Measurements from ENCODE around the gene GPC5. TPM values are rescaled to one million over a fixed set of nuclear protein-coding genes. Genes with fewer than 3 reads are reported as not detected.

Gene GPC5
- total RNA-seq, 1 donor from 2014 or later, result 2.5 TPM

GRCh38 chr13:92017737-92018136, 619.3 kb downstream of the GPC5 start:
- Mint-ChIP-seq H3K9me3 (peaks cover 13% of the 10 kb centered on the region), H3K4me1 (no peaks in the 10 kb centered on the region), H3K27ac (no peak overlapping the region), H3K4me3 (no peak overlapping the region), H3K27me3 (ENCODE audit: low read depth) (peaks cover 22% of the 10 kb centered on the region), H3K36me3 (no peaks in the 10 kb centered on the region)
- no peak for DNase-seq (ENCODE audit: low spot score in 2 of 2, unreplicated experiment in 2 of 2)
- TF ChIP-seq, protein P1, sequence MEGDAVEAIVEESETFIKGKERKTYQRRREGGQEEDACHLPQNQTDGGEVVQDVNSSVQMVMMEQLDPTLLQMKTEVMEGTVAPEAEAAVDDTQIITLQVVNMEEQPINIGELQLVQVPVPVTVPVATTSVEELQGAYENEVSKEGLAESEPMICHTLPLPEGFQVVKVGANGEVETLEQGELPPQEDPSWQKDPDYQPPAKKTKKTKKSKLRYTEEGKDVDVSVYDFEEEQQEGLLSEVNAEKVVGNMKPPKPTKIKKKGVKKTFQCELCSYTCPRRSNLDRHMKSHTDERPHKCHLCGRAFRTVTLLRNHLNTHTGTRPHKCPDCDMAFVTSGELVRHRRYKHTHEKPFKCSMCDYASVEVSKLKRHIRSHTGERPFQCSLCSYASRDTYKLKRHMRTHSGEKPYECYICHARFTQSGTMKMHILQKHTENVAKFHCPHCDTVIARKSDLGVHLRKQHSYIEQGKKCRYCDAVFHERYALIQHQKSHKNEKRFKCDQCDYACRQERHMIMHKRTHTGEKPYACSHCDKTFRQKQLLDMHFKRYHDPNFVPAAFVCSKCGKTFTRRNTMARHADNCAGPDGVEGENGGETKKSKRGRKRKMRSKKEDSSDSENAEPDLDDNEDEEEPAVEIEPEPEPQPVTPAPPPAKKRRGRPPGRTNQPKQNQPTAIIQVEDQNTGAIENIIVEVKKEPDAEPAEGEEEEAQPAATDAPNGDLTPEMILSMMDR (IDR thresholded peaks at IDR 0.05; ENCODE audit: unreplicated experiment), result no peak

GRCh38 chr13:92028695-92029094, 630.3 kb downstream of the GPC5 start:
- TF ChIP-seq, protein P1 (IDR thresholded peaks at IDR 0.05; ENCODE audit: unreplicated experiment), result no peak
- DNase-seq (ENCODE audit: low spot score in 2 of 2, unreplicated experiment in 2 of 2), result no peak
- Mint-ChIP-seq H3K36me3 (peaks cover 1% of the 10 kb centered on the region), H3K27me3 (ENCODE audit: low read depth) (no peaks in the 10 kb centered on the region), H3K4me1 (peaks cover 27% of the 10 kb centered on the region), H3K27ac (no peak overlapping the region), H3K9me3 (peaks cover 20% of the 10 kb centered on the region), H3K4me3 (no peak overlapping the region)

DNA sequence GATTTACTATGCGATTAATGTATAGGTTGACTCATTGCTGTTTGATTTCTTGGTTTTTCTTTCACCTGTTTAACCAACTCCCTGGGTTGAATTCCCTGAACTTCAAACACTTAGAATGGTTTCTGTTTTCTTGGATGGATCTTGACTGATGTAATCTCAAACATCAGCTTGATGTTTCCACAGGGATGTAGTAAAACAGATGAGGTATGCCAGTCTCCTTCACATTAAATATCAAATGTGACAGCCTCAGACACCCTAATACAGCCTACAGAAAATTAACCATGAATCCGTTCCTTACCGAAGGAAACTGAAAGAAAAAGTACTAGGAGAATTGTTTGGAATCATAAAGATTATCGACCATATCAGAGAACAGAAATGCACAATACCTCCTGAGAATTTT, 631.2 kb downstream of the GPC5 start:
- no peak for DNase-seq (ENCODE audit: low spot score in 2 of 2, unreplicated experiment in 2 of 2)
- H3K36me3 Mint-ChIP-seq, result peaks cover 1% of the 10 kb centered on the region
- peaks cover 24% of the 10 kb centered on the region for H3K4me1 Mint-ChIP-seq
- H3K27ac Mint-ChIP-seq, result no peak overlapping the region
- H3K9me3 Mint-ChIP-seq, result peaks cover 15% of the 10 kb centered on the region
- no peaks in the 10 kb centered on the region for H3K27me3 Mint-ChIP-seq (ENCODE audit: low read depth)
- TF ChIP-seq, protein P1 (IDR thresholded peaks at IDR 0.05; ENCODE audit: unreplicated experiment), result no peak
- H3K4me3 Mint-ChIP-seq, result no peak overlapping the region

- Mint-ChIP-seq H3K36me3 (no peaks in the 10 kb centered on the region), H3K4me1 (peaks cover 13% of the 10 kb centered on the region), H3K27me3 (ENCODE audit: low read depth) (no peaks in the 10 kb centered on the region), H3K9me3 (peaks cover 4% of the 10 kb centered on the region), H3K27ac (no peak overlapping the region), H3K4me3 (no peak overlapping the region)
- TF ChIP-seq, protein P1 (IDR thresholded peaks at IDR 0.05; ENCODE audit: unreplicated experiment), result no peak
- no peak for DNase-seq (ENCODE audit: low spot score in 2 of 2, unreplicated experiment in 2 of 2)
These were observed 640.5 kb downstream of the GPC5 start for GRCh38 chr13:92038905-92039304.

- no peak for DNase-seq (ENCODE audit: low spot score in 2 of 2, unreplicated experiment in 2 of 2)
- H3K36me3 Mint-ChIP-seq, result no peaks in the 10 kb centered on the region
- H3K4me1 Mint-ChIP-seq, result peaks cover 8% of the 10 kb centered on the region
- peaks cover 4% of the 10 kb centered on the region for H3K9me3 Mint-ChIP-seq
- no peak overlapping the region for H3K4me3 Mint-ChIP-seq
- H3K27ac Mint-ChIP-seq, result peak overlapping the region; percentile 37
- TF ChIP-seq, protein P1 (IDR thresholded peaks at IDR 0.05; ENCODE audit: unreplicated experiment), result no peak
- peaks cover 7% of the 10 kb centered on the region for H3K27me3 Mint-ChIP-seq (ENCODE audit: low read depth)
These were observed 644.1 kb downstream of the GPC5 start for GRCh38 chr13:92042522-92042921.

DNA sequence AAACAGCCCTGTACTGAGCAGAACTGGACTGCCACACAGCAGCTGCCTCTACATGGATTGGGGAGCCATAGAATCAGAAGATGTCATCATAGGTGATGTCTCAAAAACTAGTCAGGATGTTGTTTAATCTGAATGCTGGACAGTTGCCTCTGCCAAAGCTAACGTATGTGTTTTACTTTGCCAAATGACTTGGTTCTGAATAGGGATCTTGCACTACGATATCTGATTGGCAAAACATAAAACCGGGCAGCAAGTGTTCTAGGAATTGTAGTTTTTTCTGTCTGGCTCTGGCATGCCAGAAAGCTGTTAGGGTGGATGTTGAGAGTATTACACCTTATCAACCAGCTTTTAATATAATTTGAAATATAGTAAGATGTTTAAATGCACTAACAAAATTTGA, 645.9 kb downstream of the GPC5 start:
- peaks cover 7% of the 10 kb centered on the region for H3K27me3 Mint-ChIP-seq (ENCODE audit: low read depth)
- DNase-seq (ENCODE audit: low spot score in 2 of 2, unreplicated experiment in 2 of 2), result no peak
- TF ChIP-seq, protein P1 (IDR thresholded peaks at IDR 0.05; ENCODE audit: unreplicated experiment), result no peak
- peaks cover 8% of the 10 kb centered on the region for H3K4me1 Mint-ChIP-seq
- H3K27ac Mint-ChIP-seq, result no peak overlapping the region
- no peak overlapping the region for H3K4me3 Mint-ChIP-seq
- no peaks in the 10 kb centered on the region for H3K36me3 Mint-ChIP-seq
- peaks cover 4% of the 10 kb centered on the region for H3K9me3 Mint-ChIP-seq
